WTC11 (cell line): Measurements from ENCODE around the gene ZNF507. TPM values are rescaled to one million over a fixed set of nuclear protein-coding genes. Genes with fewer than 3 reads are reported as not detected.

Experiments
- ATAC-seq: fragments of 200-7000 bp; cut with Tn5 transposase; 2 replicates; pipeline ENCODE4 v1.10.0; 2021; ENCODE audit warnings: mild to moderate bottlenecking, moderate library complexity
- CTCF ChIA-PET: fragments of 300-600 bp; sonication (Branson Sonifier 250); formaldehyde crosslinking; loops from one replicate; lab custom pipeline; 2021; ENCODE audit warnings: antibody characterized with exemption; lab: Charles Lee
- POLR2A ChIA-PET: fragments of 350-600 bp; sonication (Branson Sonifier 250); formaldehyde crosslinking; loops from one replicate; lab custom pipeline; 2021; ENCODE audit warnings: antibody characterized with exemption; lab: Charles Lee
- DNase-seq: peaks from one replicate; pipeline ENCODE4 v3.0.0; 2021; ENCODE audit warnings: low spot score
- H3K27ac Mint-ChIP-seq: 2 replicates; pipeline ENCODE4 v1.8.0; 2021; ENCODE audit warnings: mixed read lengths
- H3K27me3 Mint-ChIP-seq: 2 replicates; pipeline ENCODE4 v1.8.0; 2021; ENCODE audit warnings: low read depth, mild to moderate bottlenecking, moderate library complexity, mixed read lengths
- H3K36me3 Mint-ChIP-seq: 2 replicates; pipeline ENCODE4 v1.8.0; 2021; ENCODE audit warnings: mixed read lengths
- H3K4me1 Mint-ChIP-seq: 2 replicates; pipeline ENCODE4 v1.8.0; 2022; ENCODE audit warnings: mixed read lengths
- H3K4me3 Mint-ChIP-seq: 2 replicates; pipeline ENCODE4 v1.8.0; 2021; ENCODE audit warnings: mild to moderate bottlenecking, moderate library complexity, mixed read lengths
- H3K9me3 Mint-ChIP-seq: 2 replicates; pipeline ENCODE4 v1.8.0; 2021; ENCODE audit warnings: mixed read lengths
- CBFB ChIP-seq: sonication (generic); formaldehyde crosslinking; IDR thresholded peaks from 2 replicates; pipeline ENCODE4 v1.8.1; 2022; ENCODE audit warnings: mild to moderate bottlenecking, low read depth, missing genetic modification reagents
- ETV6 ChIP-seq: sonication (generic); formaldehyde crosslinking; IDR thresholded peaks from 2 replicates; pipeline ENCODE4 v1.8.1; 2022; ENCODE audit warnings: mild to moderate bottlenecking, missing genetic modification reagents
- FOXP1 ChIP-seq: sonication (generic); formaldehyde crosslinking; IDR thresholded peaks from 2 replicates; pipeline ENCODE4 v1.8.0; 2022; ENCODE audit warnings: missing genetic modification reagents, mild to moderate bottlenecking, moderate library complexity, borderline replicate concordance
- JUN ChIP-seq: sonication (generic); formaldehyde crosslinking; IDR thresholded peaks from 2 replicates; pipeline ENCODE4 v1.8.0; 2023; ENCODE audit warnings: mild to moderate bottlenecking, missing genetic modification reagents
- KAT7 ChIP-seq: sonication (generic); formaldehyde crosslinking; IDR thresholded peaks from 2 replicates; pipeline ENCODE4 v1.8.1; 2023; ENCODE audit warnings: missing genetic modification reagents, mild to moderate bottlenecking, borderline replicate concordance
- MXD4 ChIP-seq: fragments of 250-450 bp; sonication (Bioruptor Pico); IDR thresholded peaks from 2 replicates; pipeline ENCODE4 v1.8.0; 2021; ENCODE audit warnings: mild to moderate bottlenecking, moderate library complexity, borderline replicate concordance
- MYBL2 ChIP-seq: sonication (generic); formaldehyde crosslinking; IDR thresholded peaks from 2 replicates; pipeline ENCODE4 v1.8.1; 2023; ENCODE audit warnings: mild to moderate bottlenecking, moderate library complexity, missing genetic modification reagents
- NFATC4 ChIP-seq: fragments of 250-450 bp; sonication (Bioruptor Pico); IDR thresholded peaks from 2 replicates; pipeline ENCODE4 v1.9.0; 2021; ENCODE audit warnings: mild to moderate bottlenecking
- NFE2L1 ChIP-seq: sonication (generic); formaldehyde crosslinking; IDR thresholded peaks from 2 replicates; pipeline ENCODE4 v1.8.1; 2023; ENCODE audit warnings: missing genetic modification reagents
- NR1H2 ChIP-seq: sonication (generic); formaldehyde crosslinking; IDR thresholded peaks from 2 replicates; pipeline ENCODE4 v1.9.0; 2021; ENCODE audit warnings: mild to moderate bottlenecking, moderate library complexity, missing genetic modification reagents
- PRRX2 ChIP-seq: fragments of 250-450 bp; sonication (Bioruptor Pico); IDR thresholded peaks from 2 replicates; pipeline ENCODE4 v1.8.0; 2021; ENCODE audit warnings: mild to moderate bottlenecking
- RORB ChIP-seq: fragments of 250-450 bp; sonication (Bioruptor Pico); IDR thresholded peaks from 2 replicates; pipeline ENCODE4 v1.9.0; 2021; ENCODE audit warnings: mild to moderate bottlenecking
- SP1 ChIP-seq: sonication (generic); formaldehyde crosslinking; conservative IDR thresholded peaks from 2 replicates; pipeline ENCODE4 v1.8.1; 2022; ENCODE audit warnings: missing genetic modification reagents
- ZNF121 ChIP-seq: sonication (generic); formaldehyde crosslinking; IDR thresholded peaks from 2 replicates; pipeline ENCODE4 v1.8.0; 2023; ENCODE audit warnings: missing genetic modification reagents
- ZNF396 ChIP-seq: fragments of 250-450 bp; sonication (Bioruptor Pico); IDR thresholded peaks from 2 replicates; pipeline ENCODE4 v1.8.0; 2021; ENCODE audit warnings: mild to moderate bottlenecking, moderate library complexity, borderline replicate concordance
- ZNF671 ChIP-seq: fragments of 250-450 bp; sonication (Bioruptor Pico); IDR thresholded peaks from 2 replicates; pipeline ENCODE4 v1.8.0; 2021; ENCODE audit warnings: mild to moderate bottlenecking
- total RNA-seq: library from RNA; stranded (reverse); gene quantifications from 3 replicates; pipeline ENCODE4 v1.2.3, GENCODE V29; 2021
- TF ChIP-seq, protein P1 (sequence below): sonication (generic); formaldehyde crosslinking; IDR thresholded peaks from 2 replicates; pipeline ENCODE4 v1.8.1; 2023; ENCODE audit warnings: mild to moderate bottlenecking, moderate library complexity, missing genetic modification reagents
- TF ChIP-seq, protein P2 (sequence below): sonication (generic); formaldehyde crosslinking; IDR thresholded peaks from 2 replicates; pipeline ENCODE4 v1.8.1; 2022; ENCODE audit warnings: low read depth, mild to moderate bottlenecking, moderate library complexity, missing genetic modification reagents, borderline replicate concordance
- TF ChIP-seq, protein P3 (sequence below): sonication (generic); formaldehyde crosslinking; IDR thresholded peaks from 2 replicates; pipeline ENCODE4 v1.8.1; 2023; ENCODE audit warnings: mild to moderate bottlenecking, missing genetic modification reagents, moderate library complexity
- TF ChIP-seq, protein P4 (sequence below): fragments of 250-450 bp; sonication (Bioruptor Pico); IDR thresholded peaks from 2 replicates; pipeline ENCODE4 v1.9.0; 2021; ENCODE audit warnings: mild to moderate bottlenecking
- TF ChIP-seq, protein P5 (sequence below): sonication (generic); formaldehyde crosslinking; IDR thresholded peaks from 2 replicates; pipeline ENCODE4 v1.8.0; 2023; ENCODE audit warnings: missing genetic modification reagents
- TF ChIP-seq, protein P6 (sequence below): sonication (generic); formaldehyde crosslinking; IDR thresholded peaks from 2 replicates; pipeline ENCODE4 v1.8.1; 2023; ENCODE audit warnings: mild to moderate bottlenecking, missing genetic modification reagents
- TF ChIP-seq, protein P7 (sequence below): sonication (generic); formaldehyde crosslinking; IDR thresholded peaks from 2 replicates; pipeline ENCODE4 v1.8.0; 2022; ENCODE audit warnings: mild to moderate bottlenecking, missing genetic modification reagents

The ZNF507 gene
- total RNA-seq, 1 experiment from 2014 or later, result 27.6 TPM

DNA sequence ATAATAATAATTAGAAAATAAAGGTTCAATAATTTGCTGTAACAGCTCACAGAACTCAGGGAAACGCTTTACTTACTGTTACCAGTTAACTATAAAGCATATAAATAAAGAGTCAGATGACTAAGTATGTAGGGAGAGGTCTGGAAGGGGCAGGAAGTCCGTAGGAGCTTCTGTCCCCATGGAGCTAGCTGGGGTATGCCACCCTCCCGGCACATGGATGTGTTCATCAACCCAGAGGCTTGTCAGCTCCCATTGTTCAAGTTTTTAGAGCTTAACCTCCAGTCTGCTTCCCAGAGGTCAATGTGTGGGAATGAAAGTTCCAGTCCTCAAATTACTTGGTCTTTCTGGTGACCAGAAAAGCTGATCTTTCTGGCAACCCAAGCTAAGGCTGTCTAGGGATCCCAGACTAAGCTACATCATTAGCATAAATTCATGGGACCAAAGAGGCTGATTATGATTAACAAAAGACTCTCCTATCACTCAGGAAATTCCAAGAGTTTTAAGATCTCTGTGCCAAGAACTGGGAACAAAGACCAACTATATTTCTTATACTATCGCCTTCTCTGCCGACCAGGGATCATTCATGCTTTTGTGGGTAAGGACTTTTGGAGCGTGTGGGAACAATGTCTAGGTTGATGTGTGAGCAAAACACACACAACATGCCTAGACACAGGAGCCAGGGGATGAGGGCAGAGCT lies 31.7 kb upstream of the ZNF507 start:
- no peaks in the 10 kb centered on the region for H3K36me3 Mint-ChIP-seq
- ChIA-PET POLR2A (no interaction called here), CTCF (no interaction called here)
- H3K27me3 Mint-ChIP-seq, result no peaks in the 10 kb centered on the region
- no peak for TF ChIP-seq MXD4 (CRISPR knock-in tag)
- TF ChIP-seq NFATC4 (CRISPR knock-in tag), result no peak
- no peak for TF ChIP-seq JUN (CRISPR knock-in tag)
- TF ChIP-seq NR1H2, result no peak
- no peak for TF ChIP-seq ZNF671 (CRISPR knock-in tag)
- TF ChIP-seq, protein P1, sequence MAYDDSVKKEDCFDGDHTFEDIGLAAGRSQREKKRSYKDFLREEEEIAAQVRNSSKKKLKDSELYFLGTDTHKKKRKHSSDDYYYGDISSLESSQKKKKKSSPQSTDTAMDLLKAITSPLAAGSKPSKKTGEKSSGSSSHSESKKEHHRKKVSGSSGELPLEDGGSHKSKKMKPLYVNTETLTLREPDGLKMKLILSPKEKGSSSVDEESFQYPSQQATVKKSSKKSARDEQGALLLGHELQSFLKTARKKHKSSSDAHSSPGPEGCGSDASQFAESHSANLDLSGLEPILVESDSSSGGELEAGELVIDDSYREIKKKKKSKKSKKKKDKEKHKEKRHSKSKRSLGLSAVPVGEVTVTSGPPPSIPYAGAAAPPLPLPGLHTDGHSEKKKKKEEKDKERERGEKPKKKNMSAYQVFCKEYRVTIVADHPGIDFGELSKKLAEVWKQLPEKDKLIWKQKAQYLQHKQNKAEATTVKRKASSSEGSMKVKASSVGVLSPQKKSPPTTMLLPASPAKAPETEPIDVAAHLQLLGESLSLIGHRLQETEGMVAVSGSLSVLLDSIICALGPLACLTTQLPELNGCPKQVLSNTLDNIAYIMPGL, result no peak
- TF ChIP-seq, protein P2, sequence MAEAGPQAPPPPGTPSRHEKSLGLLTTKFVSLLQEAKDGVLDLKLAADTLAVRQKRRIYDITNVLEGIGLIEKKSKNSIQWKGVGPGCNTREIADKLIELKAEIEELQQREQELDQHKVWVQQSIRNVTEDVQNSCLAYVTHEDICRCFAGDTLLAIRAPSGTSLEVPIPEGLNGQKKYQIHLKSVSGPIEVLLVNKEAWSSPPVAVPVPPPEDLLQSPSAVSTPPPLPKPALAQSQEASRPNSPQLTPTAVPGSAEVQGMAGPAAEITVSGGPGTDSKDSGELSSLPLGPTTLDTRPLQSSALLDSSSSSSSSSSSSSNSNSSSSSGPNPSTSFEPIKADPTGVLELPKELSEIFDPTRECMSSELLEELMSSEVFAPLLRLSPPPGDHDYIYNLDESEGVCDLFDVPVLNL (CRISPR knock-in tag), result no peak
- TF ChIP-seq, protein P3, sequence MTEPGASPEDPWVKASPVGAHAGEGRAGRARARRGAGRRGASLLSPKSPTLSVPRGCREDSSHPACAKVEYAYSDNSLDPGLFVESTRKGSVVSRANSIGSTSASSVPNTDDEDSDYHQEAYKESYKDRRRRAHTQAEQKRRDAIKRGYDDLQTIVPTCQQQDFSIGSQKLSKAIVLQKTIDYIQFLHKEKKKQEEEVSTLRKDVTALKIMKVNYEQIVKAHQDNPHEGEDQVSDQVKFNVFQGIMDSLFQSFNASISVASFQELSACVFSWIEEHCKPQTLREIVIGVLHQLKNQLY (CRISPR knock-in tag), result no peak
- TF ChIP-seq MYBL2 (CRISPR knock-in tag), result no peak
- no peak for TF ChIP-seq CBFB (CRISPR knock-in tag)
- TF ChIP-seq, protein P4, sequence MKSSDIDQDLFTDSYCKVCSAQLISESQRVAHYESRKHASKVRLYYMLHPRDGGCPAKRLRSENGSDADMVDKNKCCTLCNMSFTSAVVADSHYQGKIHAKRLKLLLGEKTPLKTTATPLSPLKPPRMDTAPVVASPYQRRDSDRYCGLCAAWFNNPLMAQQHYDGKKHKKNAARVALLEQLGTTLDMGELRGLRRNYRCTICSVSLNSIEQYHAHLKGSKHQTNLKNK (CRISPR knock-in tag), result no peak
- TF ChIP-seq, protein P5, sequence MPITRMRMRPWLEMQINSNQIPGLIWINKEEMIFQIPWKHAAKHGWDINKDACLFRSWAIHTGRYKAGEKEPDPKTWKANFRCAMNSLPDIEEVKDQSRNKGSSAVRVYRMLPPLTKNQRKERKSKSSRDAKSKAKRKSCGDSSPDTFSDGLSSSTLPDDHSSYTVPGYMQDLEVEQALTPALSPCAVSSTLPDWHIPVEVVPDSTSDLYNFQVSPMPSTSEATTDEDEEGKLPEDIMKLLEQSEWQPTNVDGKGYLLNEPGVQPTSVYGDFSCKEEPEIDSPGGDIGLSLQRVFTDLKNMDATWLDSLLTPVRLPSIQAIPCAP (CRISPR knock-in tag), result no peak
- no peak for TF ChIP-seq FOXP1 (CRISPR knock-in tag)
- TF ChIP-seq, protein P6, sequence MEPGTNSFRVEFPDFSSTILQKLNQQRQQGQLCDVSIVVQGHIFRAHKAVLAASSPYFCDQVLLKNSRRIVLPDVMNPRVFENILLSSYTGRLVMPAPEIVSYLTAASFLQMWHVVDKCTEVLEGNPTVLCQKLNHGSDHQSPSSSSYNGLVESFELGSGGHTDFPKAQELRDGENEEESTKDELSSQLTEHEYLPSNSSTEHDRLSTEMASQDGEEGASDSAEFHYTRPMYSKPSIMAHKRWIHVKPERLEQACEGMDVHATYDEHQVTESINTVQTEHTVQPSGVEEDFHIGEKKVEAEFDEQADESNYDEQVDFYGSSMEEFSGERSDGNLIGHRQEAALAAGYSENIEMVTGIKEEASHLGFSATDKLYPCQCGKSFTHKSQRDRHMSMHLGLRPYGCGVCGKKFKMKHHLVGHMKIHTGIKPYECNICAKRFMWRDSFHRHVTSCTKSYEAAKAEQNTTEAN (CRISPR knock-in tag), result no peak
- no peak overlapping the region for H3K27ac Mint-ChIP-seq
- no peaks in the 10 kb centered on the region for H3K9me3 Mint-ChIP-seq
- no peak for ATAC-seq
- peaks cover 42% of the 10 kb centered on the region for H3K4me1 Mint-ChIP-seq
- no peak for DNase-seq
- H3K4me3 Mint-ChIP-seq, result no peak overlapping the region

DNA sequence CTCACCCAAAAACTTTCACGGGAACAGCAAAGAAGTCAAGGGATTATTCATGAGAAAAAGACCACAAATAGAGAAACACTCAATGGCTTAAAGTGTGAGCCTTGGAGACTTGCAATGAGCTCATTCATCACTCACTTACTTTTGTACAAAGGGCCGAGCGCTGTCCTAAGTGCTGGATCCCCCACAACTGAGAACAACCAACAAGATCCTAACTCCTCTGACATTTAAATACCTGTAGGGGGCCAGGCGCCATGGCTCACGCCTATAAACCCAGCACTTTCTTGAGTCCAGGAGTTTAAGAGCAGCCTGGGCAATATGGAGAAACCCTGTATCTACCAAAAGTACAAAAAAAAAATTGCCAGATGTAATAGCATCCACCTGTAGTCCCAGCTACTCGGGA lies 29.4 kb upstream of the ZNF507 start:
- TF ChIP-seq ZNF396 (CRISPR knock-in tag) (no peak), RORB (no peak), KAT7 (no peak), ZNF121 (peak; percentile 81), NFE2L1 (CRISPR knock-in tag) (no peak), ETV6 (no peak), SP1 (no peak), PRRX2 (no peak)
- TF ChIP-seq, protein P7, sequence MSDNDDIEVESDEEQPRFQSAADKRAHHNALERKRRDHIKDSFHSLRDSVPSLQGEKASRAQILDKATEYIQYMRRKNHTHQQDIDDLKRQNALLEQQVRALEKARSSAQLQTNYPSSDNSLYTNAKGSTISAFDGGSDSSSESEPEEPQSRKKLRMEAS, result no peak
- TF ChIP-seq, all 79 proteins: peak for 1
- ATAC-seq, result peak; percentile 71
- no peak overlapping the region for H3K27ac Mint-ChIP-seq
- peak; percentile 36 for DNase-seq
- POLR2A ChIA-PET, result no interaction called here
- CTCF ChIA-PET, result interaction anchor here (0.7 to 1.2 kb wide), 2 partner anchors 29 to 40 kb away, joined by 3 read pairs; no protein-coding TSS in a partner anchor
- peaks cover 34% of the 10 kb centered on the region for H3K4me1 Mint-ChIP-seq
- no peaks in the 10 kb centered on the region for H3K36me3 Mint-ChIP-seq
- H3K27me3 Mint-ChIP-seq, result no peaks in the 10 kb centered on the region
- H3K9me3 Mint-ChIP-seq, result no peaks in the 10 kb centered on the region
- H3K4me3 Mint-ChIP-seq, result no peak overlapping the region
